HepG2 (cell line): ENCODE results near the gene RCOR1. TPM values are rescaled to one million over a fixed set of nuclear protein-coding genes. Genes with fewer than 3 reads are reported as not detected.

ENCODE experiments used
- ARID3A ChIP-seq: IDR thresholded peaks from 2 replicates; pipeline ENCODE4 v1.6.1; 2012; ENCODE audit warnings: low read depth, low read length, improper control_type of control experiment
- ISX ChIP-seq: sonication (generic); formaldehyde crosslinking; conservative IDR thresholded peaks from 2 replicates; pipeline ENCODE4 v1.5.0; 2020; ENCODE audit warnings: missing genetic modification reagents
- KMT2A ChIP-seq: sonication (generic); formaldehyde crosslinking; IDR thresholded peaks from 2 replicates; pipeline ENCODE4 v1.4.0; 2020; ENCODE audit warnings: missing genetic modification reagents
- MATR3 ChIP-seq: sonication (generic); formaldehyde crosslinking; IDR thresholded peaks from 2 replicates; pipeline ENCODE4 v1.4.0; 2020; ENCODE audit warnings: missing genetic modification reagents
- NFAT5 ChIP-seq: sonication (generic); formaldehyde crosslinking; IDR thresholded peaks from 2 replicates; pipeline ENCODE4 v1.4.0; 2020; ENCODE audit warnings: missing genetic modification reagents
- NFIB ChIP-seq: sonication (generic); formaldehyde crosslinking; IDR thresholded peaks from 2 replicates; pipeline ENCODE4 v1.9.0; 2021; ENCODE audit warnings: missing genetic modification reagents, mild to moderate bottlenecking, borderline replicate concordance
- PBX2 ChIP-seq: IDR thresholded peaks from 2 replicates; pipeline ENCODE4 v1.6.1; 2016; ENCODE audit warnings: control low read depth
- PPARG ChIP-seq: conservative IDR thresholded peaks from 2 replicates; pipeline ENCODE4 v1.6.1; 2016; ENCODE audit warnings: missing biosample characterization, missing genetic modification reagents
- TEF ChIP-seq: sonication (generic); formaldehyde crosslinking; IDR thresholded peaks from 2 replicates; pipeline ENCODE4 v1.5.0; 2020; ENCODE audit warnings: missing genetic modification reagents
- TERF1 ChIP-seq: sonication (generic); formaldehyde crosslinking; IDR thresholded peaks from 2 replicates; pipeline ENCODE4 v1.8.0; 2022; ENCODE audit warnings: mild to moderate bottlenecking, missing genetic modification reagents, moderate library complexity
- ZNF143 ChIP-seq: sonication (generic); formaldehyde crosslinking; IDR thresholded peaks from 2 replicates; pipeline ENCODE4 v1.4.0; 2020; ENCODE audit warnings: missing genetic modification reagents
- ZNF292 ChIP-seq: sonication (generic); formaldehyde crosslinking; IDR thresholded peaks from 2 replicates; pipeline ENCODE4 v1.8.1; 2022; ENCODE audit warnings: mild to moderate bottlenecking, low read depth, missing genetic modification reagents, borderline replicate concordance
- ZNF550 ChIP-seq: sonication (generic); formaldehyde crosslinking; IDR thresholded peaks from 2 replicates; pipeline ENCODE4 v1.4.0; 2020; ENCODE audit warnings: mild to moderate bottlenecking, missing genetic modification reagents, borderline replicate concordance
- ZNF569 ChIP-seq: sonication (generic); formaldehyde crosslinking; IDR thresholded peaks from 2 replicates; pipeline ENCODE4 v1.5.0; 2020; ENCODE audit warnings: mild to moderate bottlenecking, missing genetic modification reagents, moderate library complexity, borderline replicate concordance
- ZNF776 ChIP-seq: sonication (generic); formaldehyde crosslinking; IDR thresholded peaks from 2 replicates; pipeline ENCODE4 v1.4.0; 2020; ENCODE audit warnings: mild to moderate bottlenecking, missing genetic modification reagents
- ZNF784 ChIP-seq: sonication (generic); formaldehyde crosslinking; IDR thresholded peaks from 2 replicates; pipeline ENCODE4 v1.5.1; 2020; ENCODE audit warnings: missing genetic modification reagents, mild to moderate bottlenecking, borderline replicate concordance
- ZNF878 ChIP-seq: sonication (generic); formaldehyde crosslinking; IDR thresholded peaks from 2 replicates; pipeline ENCODE4 v1.8.1; 2023; ENCODE audit warnings: mild to moderate bottlenecking, missing genetic modification reagents, moderate library complexity
- ZSCAN25 ChIP-seq: sonication (generic); formaldehyde crosslinking; IDR thresholded peaks from 2 replicates; pipeline ENCODE4 v1.8.0; 2022; ENCODE audit warnings: mild to moderate bottlenecking, missing genetic modification reagents
- polyA plus RNA-seq, 8 experiments: library from polyadenylated mRNA; depleted of rRNA in 3 of 8; stranded (reverse) in 7 of 8; unstranded in 1 of 8; fragments of >200 nt; fragmentation: Illumina TruSeq in 4 of 8; extraction: Trizol in 4 of 8; gene quantifications; 2 replicates each; pipeline versions ENCODE4 v1.2.1 to v1.2.3, GENCODE V29; 2011 to 2016; ENCODE audit warnings: low read depth in 4 of 8, missing spikeins in 1 of 8, mixed read lengths in 1 of 8; ENCODE audit not compliant: insufficient read depth in 1 of 8
- total RNA-seq, 5 experiments: library from RNA; depleted of rRNA; stranded (reverse); fragments of >200 nt; fragmentation: Illumina TruSeq; extraction: Trizol; gene quantifications; 2 replicates each; pipeline ENCODE4 v1.2.3, GENCODE V29; 2016; ENCODE audit warnings: low read depth in 1 of 5

Gene RCOR1
- total and polyA plus RNA-seq, 2 of the 13 experiments (the other 11 are each of a cell fraction or from before 2014, with no cell fraction given) = 10.2 to 11.1 TPM

GRCh38 chr14:102593061-102593824, 794 bp downstream of the RCOR1 start (continued):
- TF ChIP-seq ZNF784 (CRISPR knock-in tag) = no peak
- TF ChIP-seq ZNF776 (CRISPR knock-in tag) = no peak
- no peak for TF ChIP-seq ZNF292 (CRISPR knock-in tag)
- no peak for TF ChIP-seq NFIB (CRISPR knock-in tag)
- 0 out of 2 replicates have a peak, but pooled peaks have one; percentile 10 for TF ChIP-seq ZNF878
- no peak for TF ChIP-seq ZNF143 (CRISPR knock-in tag)
- TF ChIP-seq ZNF550 (CRISPR knock-in tag) = no peak
- TF ChIP-seq ARID3A = no peak
- TF ChIP-seq ZNF569 (CRISPR knock-in tag) = no peak
- TF ChIP-seq TERF1 (CRISPR knock-in tag) = no peak
- TF ChIP-seq PPARG (CRISPR knock-in tag) = no peak
- TF ChIP-seq ISX (CRISPR knock-in tag) = no peak
- no peak for TF ChIP-seq NFAT5
- TF ChIP-seq MATR3 (CRISPR knock-in tag) = no peak
- TF ChIP-seq KMT2A (CRISPR knock-in tag) = 0 out of 2 replicates have a peak, but pooled peaks have one; percentile 43
- no peak for TF ChIP-seq PBX2 (CRISPR knock-in tag)
- 0 out of 2 replicates have a peak, but pooled peaks have one; percentile 39 for TF ChIP-seq ZSCAN25 (CRISPR knock-in tag)
- no peak for TF ChIP-seq TEF (CRISPR knock-in tag)
